GM21723 (cell line): ENCODE results near the gene CCDC182.

ENCODE experiments used
- ATAC-seq: cut with Tn5 transposase; IDR thresholded peaks from one replicate; pipeline ENCODE4 v1.9.1; 2021; ENCODE audit warnings: mild to moderate bottlenecking, moderate library complexity; ENCODE audit not compliant: unreplicated experiment

Gene CCDC182

DNA sequence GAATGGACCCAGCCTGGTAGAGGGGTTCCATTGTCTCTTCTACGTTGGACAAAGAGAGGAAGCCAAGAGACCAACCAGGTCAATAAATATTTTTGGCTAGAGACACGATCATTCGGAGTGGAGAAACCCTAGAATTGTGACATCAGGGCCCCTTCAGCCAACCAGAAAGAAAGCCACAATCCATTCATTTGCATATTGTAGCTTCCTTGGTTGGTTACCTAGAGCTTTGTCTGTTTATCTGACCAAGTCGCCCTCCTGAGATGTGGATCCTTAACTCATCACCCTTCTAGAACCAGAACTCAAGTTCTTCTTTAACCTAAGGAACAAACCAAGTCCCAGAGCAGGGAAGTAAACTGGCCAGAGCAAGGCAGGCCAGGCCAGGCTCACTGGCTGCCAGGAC is at the start of gene CCDC182:
CCDC182 (minus strand) TSS at position 58 of the 400 bp plus-strand sequence; CDS start at position 31, 27 bp downstream.
- ATAC-seq: no peak

- no peak for ATAC-seq
Measured at GRCh38 chr17:57794841-57795240, 49.7 kb upstream of the CCDC182 start.

DNA sequence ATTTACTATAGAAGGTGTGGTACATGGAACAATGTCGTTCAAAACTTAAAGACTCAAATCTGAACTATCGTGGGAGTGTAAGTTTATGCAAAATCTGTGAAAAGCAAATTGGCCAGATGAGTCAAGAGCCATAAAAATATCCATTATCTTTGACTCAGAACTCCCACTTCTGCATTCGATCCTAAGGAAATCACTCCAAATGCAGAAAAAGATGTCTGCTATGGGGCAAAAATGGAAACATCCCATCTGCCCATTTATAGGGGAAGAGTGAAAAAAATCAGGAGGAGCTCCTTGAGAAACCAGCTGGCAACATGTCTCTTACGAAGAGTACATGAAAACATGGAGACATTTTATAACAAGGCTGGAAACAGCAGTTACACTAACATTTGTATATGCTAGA is 43.6 kb upstream of the CCDC182 start:
- no peak for ATAC-seq

DNA sequence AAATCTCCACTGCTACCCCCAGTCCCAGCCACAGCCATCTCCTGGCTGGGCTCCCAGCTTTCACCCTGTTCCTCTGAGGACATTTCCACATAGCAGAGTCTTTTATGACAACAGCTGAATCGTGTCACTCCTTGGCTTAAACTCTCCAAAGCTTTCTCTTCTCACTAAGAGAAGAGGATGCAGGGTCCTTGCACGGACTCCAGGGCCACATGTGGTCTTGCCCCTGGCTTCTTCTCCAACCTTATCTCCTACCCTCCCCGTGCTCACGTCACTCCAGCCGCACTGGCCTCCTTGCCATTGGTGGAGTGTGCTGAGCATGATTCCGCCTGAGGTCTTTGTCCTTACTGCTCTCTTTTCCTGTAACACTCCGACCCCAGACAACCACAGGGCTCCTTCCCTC is 39.9 kb upstream of the CCDC182 start:
- ATAC-seq: no peak

GRCh38 chr17:57784226-57784895 is 39.3 kb upstream of the CCDC182 start:
- ATAC-seq: no peak

- no peak for ATAC-seq
Measured at GRCh38 chr17:57783338-57783742, 38.2 kb upstream of the CCDC182 start.

- ATAC-seq: no peak
Measured at GRCh38 chr17:57782647-57783337, 37.7 kb upstream of the CCDC182 start.

- ATAC-seq: no peak
Measured at GRCh38 chr17:57782062-57782490, 37.0 kb upstream of the CCDC182 start.

DNA sequence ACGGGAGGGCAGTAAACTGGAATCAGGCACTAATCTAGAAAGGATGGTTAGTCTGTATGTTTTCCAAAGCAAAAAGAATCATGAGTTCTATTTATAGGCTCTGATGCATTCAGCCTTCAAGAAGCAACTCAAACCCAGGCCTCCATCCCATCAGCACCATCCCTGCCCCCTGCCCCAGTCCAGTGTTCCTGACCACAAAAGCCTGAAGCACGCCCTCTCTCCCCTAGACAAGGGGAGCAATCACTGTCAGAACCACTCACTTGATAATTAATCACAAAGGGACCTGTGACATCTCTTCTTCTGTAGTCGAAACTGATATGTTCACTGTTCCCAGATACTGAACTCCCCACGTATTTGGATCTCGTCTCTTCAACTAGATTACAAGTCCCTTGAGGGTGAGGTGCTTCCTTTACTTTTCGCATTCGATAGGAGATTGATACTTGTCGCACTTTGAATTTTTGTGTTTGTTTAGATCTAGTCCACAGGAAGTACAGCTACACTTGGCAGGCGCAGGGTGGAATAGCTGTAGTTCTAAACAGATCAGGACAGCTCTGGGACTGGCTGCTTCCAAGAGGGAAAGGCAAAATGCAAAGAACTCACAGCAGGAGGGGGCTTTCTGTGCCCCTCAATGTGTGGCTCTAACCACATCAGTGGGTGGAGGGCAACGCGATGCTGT is 36.4 kb upstream of the CCDC182 start:
- no peak for ATAC-seq

DNA sequence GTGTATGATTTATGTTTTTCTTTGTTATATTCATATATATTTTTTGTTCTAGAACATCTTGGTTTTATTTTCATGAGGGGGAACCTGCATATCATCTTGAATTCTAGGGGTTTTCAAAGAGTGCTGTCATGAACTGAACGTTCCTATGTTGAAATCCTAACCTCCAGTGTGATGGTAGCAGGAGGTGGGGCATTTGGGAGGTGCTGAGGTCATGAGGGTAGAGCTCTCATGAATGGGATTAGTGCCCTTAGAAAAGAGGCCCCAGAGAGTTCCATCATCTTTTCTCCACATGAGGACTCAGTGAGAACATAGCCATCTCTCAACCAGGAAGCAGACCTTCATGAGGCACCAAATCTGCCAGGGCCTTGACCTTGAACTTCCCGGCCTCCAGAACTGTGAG is 34.6 kb upstream of the CCDC182 start:
- ATAC-seq: no peak

- no peak for ATAC-seq
Measured at GRCh38 chr17:57778306-57778705, 33.2 kb upstream of the CCDC182 start.

- ATAC-seq: no peak
Measured at GRCh38 chr17:57776366-57776765, 31.3 kb upstream of the CCDC182 start.

DNA sequence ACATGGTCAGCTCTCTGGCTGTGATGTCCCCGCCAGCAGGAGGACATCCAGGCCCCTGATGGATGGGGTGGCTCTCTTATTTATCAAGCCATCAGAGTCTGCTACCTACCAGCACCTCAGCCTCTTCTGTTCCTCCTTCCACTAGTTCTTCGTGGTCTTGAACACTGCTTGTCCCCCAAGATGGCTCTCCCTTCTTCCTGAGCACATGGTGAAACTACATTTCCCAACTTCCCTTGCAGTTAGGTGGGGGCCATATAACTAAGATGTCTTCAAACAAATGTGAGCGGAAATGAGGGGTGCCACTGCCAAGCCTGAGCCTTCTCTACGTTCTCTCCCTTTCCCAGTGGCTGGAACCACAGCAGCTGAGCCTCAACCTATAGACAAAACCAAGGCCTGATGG is 29.8 kb upstream of the CCDC182 start:
- no peak for ATAC-seq

- no peak for ATAC-seq
Measured at GRCh38 chr17:57773557-57773956, 28.5 kb upstream of the CCDC182 start.

GRCh38 chr17:57772774-57773173 is 27.7 kb upstream of the CCDC182 start:
- ATAC-seq: no peak

DNA sequence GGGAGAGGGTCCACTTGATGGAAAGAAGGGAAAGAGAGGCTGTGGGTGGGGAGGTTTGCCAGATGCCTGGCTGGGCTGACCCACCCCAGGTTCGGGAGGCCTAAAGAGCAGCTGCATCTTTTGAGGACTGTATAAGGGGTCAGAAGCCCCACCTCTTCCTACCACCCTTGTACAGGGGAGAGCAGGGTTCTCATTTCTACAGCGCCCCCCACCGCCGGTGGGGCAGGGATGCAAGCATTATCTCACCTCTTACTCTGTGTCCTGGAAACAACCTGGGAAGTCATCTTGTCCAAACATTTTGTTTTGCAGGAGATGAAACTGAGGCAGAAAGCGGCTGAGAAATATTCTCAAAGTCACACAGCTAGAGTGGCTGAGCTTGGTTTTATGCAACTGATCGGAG is 22.5 kb upstream of the CCDC182 start:
- ATAC-seq: no peak

- ATAC-seq: no peak
Measured at GRCh38 chr17:57766318-57766943, 21.3 kb upstream of the CCDC182 start.

- no peak for ATAC-seq
Measured at GRCh38 chr17:57762452-57763395, 17.6 kb upstream of the CCDC182 start.

- ATAC-seq: no peak
Measured at GRCh38 chr17:57761887-57762286, 16.8 kb upstream of the CCDC182 start.

DNA sequence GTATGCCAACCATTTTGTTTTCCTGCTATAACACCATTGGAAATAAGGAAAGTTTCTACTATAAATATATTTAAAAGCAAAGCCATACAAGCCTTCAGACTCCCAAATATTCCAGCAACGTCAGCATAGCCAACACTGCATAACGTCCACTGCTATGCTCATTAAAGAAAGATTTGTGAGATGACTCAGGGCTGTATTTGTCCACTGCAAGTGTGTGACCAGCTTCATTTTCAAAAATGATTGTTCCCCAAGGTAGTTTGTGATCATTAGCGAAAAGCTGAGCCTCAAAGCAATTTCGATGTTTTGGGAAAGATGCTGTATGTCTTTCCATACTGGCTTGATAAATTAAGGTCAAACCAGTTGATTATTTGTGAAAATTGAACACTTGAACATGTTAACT is 14.9 kb upstream of the CCDC182 start:
- no peak for ATAC-seq
